HepG2 (cell line): Measurements from ENCODE around the gene CIROP. TPM values are rescaled to one million over a fixed set of nuclear protein-coding genes. Genes with fewer than 3 reads are reported as not detected.

Source experiments
- CAMTA2 ChIP-seq: sonication (generic); formaldehyde crosslinking; IDR thresholded peaks from 2 replicates; pipeline ENCODE4 v1.4.0; 2020; ENCODE audit warnings: mild to moderate bottlenecking, missing genetic modification reagents, borderline replicate concordance
- CENPT ChIP-seq: sonication (generic); formaldehyde crosslinking; IDR thresholded peaks from 2 replicates; pipeline ENCODE4 v1.8.0; 2022; ENCODE audit warnings: low read depth, mild to moderate bottlenecking, moderate library complexity, missing genetic modification reagents
- ESRRA ChIP-seq: sonication (generic); formaldehyde crosslinking; IDR thresholded peaks from 2 replicates; pipeline ENCODE4 v1.5.1; 2020; ENCODE audit warnings: mild to moderate bottlenecking, low read depth, missing genetic modification reagents
- FOXO4 ChIP-seq: sonication (generic); formaldehyde crosslinking; conservative IDR thresholded peaks from 2 replicates; pipeline ENCODE4 v1.8.1; 2023; ENCODE audit warnings: missing genetic modification reagents
- KDM5B ChIP-seq: sonication (generic); formaldehyde crosslinking; IDR thresholded peaks from 2 replicates; pipeline ENCODE4 v1.4.0; 2020; ENCODE audit warnings: missing genetic modification reagents, mild to moderate bottlenecking, borderline replicate concordance
- NFKB2 ChIP-seq: sonication (generic); formaldehyde crosslinking; IDR thresholded peaks from 2 replicates; pipeline ENCODE4 v1.4.0; 2020; ENCODE audit warnings: missing genetic modification reagents, borderline replicate concordance
- NRL ChIP-seq: sonication (generic); formaldehyde crosslinking; IDR thresholded peaks from 2 replicates; pipeline ENCODE4 v1.5.0; 2020; ENCODE audit warnings: missing genetic modification reagents, mild to moderate bottlenecking, moderate library complexity, borderline replicate concordance
- RELA ChIP-seq: sonication (generic); formaldehyde crosslinking; IDR thresholded peaks from 2 replicates; pipeline ENCODE4 v1.4.0; 2020; ENCODE audit warnings: missing genetic modification reagents
- SOX6 ChIP-seq, 2 experiments: fragments of 450-650 bp in 1 of 2; sonication (generic) in 1 of 2; formaldehyde crosslinking in 1 of 2; IDR thresholded peaks; 2 replicates each; pipeline versions ENCODE4 v1.4.0 to v1.6.1; 2017 to 2020; ENCODE audit warnings: antibody characterized with exemption in 1 of 2, mild to moderate bottlenecking in 1 of 2, missing genetic modification reagents in 1 of 2
- SRSF4 ChIP-seq: fragments of 200-400 bp; formaldehyde crosslinking; IDR thresholded peaks from one replicate; pipeline ENCODE4 v1.6.1; 2018; ENCODE audit warnings: mild to moderate bottlenecking, low read depth, low read length, moderate library complexity; ENCODE audit not compliant: poor library complexity, severe bottlenecking
- TOE1 ChIP-seq: sonication (generic); formaldehyde crosslinking; IDR thresholded peaks from 2 replicates; pipeline ENCODE4 v1.4.0; 2020; ENCODE audit warnings: mild to moderate bottlenecking, missing genetic modification reagents
- polyA plus RNA-seq, 8 experiments: library from polyadenylated mRNA; depleted of rRNA in 3 of 8; stranded (reverse) in 7 of 8; unstranded in 1 of 8; fragments of >200 nt; fragmentation: Illumina TruSeq in 4 of 8; extraction: Trizol in 4 of 8; gene quantifications; 2 replicates each; pipeline versions ENCODE4 v1.2.1 to v1.2.3, GENCODE V29; 2011 to 2016; ENCODE audit warnings: low read depth in 4 of 8, missing spikeins in 1 of 8, mixed read lengths in 1 of 8; ENCODE audit not compliant: insufficient read depth in 1 of 8
- total RNA-seq, 5 experiments: library from RNA; depleted of rRNA; stranded (reverse); fragments of >200 nt; fragmentation: Illumina TruSeq; extraction: Trizol; gene quantifications; 2 replicates each; pipeline ENCODE4 v1.2.3, GENCODE V29; 2016; ENCODE audit warnings: low read depth in 1 of 5
- TF ChIP-seq, protein P1 (sequence below), 2 experiments: fragments of 450-650 bp in 1 of 2; sonication (generic) in 1 of 2; formaldehyde crosslinking in 1 of 2; IDR thresholded peaks; 2 replicates each; pipeline versions ENCODE4 v1.6.1 to v1.8.0; 2016 to 2022; ENCODE audit warnings: antibody characterized with exemption in 1 of 2, mild to moderate bottlenecking in 1 of 2, missing genetic modification reagents in 1 of 2
- TF ChIP-seq, protein P2 (sequence below): sonication (generic); formaldehyde crosslinking; IDR thresholded peaks from 2 replicates; pipeline ENCODE4 v1.4.0; 2020; ENCODE audit warnings: missing genetic modification reagents

The CIROP gene
- total and polyA plus RNA-seq, 2 of the 13 experiments (the other 11 are each of a cell fraction or from before 2014, with no cell fraction given) = 0.07 TPM; not detected in 1

DNA sequence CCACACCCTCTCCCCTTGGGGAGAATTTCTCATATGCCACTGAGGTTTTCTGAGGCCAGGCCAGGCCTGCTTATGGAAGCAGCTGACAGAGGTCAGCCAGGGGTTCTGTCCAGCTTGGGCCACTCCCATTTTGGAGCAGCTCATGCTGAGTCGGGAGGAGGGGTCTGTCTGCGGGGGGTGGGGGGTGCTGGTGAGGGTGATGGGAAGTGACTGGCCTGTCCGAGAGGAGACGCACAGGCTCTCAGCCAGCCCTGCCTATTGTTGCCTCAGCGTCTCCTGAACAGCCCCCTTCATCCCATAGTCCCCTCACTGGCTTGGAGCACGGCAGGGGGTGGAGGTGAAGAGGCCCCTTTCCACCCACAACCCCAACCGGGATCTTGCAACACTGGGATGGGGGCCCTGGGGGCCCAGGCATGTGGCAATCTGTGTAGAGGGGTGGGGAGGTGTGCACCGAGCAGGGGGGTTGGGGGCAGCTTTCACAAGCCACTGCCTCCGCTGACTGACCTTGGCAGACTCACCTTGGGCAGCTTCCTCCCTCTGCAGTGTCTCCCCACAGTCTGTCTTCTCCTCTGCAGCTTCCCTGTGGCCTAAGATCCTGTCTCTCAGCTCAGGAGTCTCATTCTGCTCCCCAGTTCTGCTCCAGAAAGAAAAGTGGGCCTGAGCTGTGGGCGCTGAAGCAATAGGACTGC, 8.8 kb upstream of the CIROP start (continued):
- TF ChIP-seq, protein P1, sequence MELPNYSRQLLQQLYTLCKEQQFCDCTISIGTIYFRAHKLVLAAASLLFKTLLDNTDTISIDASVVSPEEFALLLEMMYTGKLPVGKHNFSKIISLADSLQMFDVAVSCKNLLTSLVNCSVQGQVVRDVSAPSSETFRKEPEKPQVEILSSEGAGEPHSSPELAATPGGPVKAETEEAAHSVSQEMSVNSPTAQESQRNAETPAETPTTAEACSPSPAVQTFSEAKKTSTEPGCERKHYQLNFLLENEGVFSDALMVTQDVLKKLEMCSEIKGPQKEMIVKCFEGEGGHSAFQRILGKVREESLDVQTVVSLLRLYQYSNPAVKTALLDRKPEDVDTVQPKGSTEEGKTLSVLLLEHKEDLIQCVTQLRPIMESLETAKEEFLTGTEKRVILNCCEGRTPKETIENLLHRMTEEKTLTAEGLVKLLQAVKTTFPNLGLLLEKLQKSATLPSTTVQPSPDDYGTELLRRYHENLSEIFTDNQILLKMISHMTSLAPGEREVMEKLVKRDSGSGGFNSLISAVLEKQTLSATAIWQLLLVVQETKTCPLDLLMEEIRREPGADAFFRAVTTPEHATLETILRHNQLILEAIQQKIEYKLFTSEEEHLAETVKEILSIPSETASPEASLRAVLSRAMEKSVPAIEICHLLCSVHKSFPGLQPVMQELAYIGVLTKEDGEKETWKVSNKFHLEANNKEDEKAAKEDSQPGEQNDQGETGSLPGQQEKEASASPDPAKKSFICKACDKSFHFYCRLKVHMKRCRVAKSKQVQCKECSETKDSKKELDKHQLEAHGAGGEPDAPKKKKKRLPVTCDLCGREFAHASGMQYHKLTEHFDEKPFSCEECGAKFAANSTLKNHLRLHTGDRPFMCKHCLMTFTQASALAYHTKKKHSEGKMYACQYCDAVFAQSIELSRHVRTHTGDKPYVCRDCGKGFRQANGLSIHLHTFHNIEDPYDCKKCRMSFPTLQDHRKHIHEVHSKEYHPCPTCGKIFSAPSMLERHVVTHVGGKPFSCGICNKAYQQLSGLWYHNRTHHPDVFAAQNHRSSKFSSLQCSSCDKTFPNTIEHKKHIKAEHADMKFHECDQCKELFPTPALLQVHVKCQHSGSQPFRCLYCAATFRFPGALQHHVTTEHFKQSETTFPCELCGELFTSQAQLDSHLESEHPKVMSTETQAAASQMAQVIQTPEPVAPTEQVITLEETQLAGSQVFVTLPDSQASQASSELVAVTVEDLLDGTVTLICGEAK (IDR thresholded peaks at IDR 0.05) = no peak
- TF ChIP-seq, protein P1 (CRISPR knock-in tag; IDR thresholded peaks at IDR 0.05) = no peak; the same call in 1 of the 2 replicates
- peak; percentile 34; the same call in 1 of the 2 replicates for TF ChIP-seq NFKB2 (CRISPR knock-in tag)
- TF ChIP-seq NRL (CRISPR knock-in tag) = 0 out of 2 replicates have a peak, but pooled peaks have one; percentile 7
- peak; percentile 45; the same call in 1 of the 2 replicates for TF ChIP-seq KDM5B (CRISPR knock-in tag)
- peak; percentile 78; the same call in 1 of the 2 replicates for TF ChIP-seq ESRRA
- TF ChIP-seq TOE1 (CRISPR knock-in tag) = no peak
- TF ChIP-seq CAMTA2 (CRISPR knock-in tag) = peak; percentile 33; the same call in 1 of the 2 replicates
- no peak for TF ChIP-seq SOX6 (IDR thresholded peaks at IDR 0.05)
- TF ChIP-seq SOX6 (CRISPR knock-in tag; IDR thresholded peaks at IDR 0.05) = peak; percentile 39; the same call in 1 of the 2 replicates
- TF ChIP-seq RELA = no peak
- TF ChIP-seq FOXO4 (CRISPR knock-in tag) = no peak
- TF ChIP-seq, protein P2, sequence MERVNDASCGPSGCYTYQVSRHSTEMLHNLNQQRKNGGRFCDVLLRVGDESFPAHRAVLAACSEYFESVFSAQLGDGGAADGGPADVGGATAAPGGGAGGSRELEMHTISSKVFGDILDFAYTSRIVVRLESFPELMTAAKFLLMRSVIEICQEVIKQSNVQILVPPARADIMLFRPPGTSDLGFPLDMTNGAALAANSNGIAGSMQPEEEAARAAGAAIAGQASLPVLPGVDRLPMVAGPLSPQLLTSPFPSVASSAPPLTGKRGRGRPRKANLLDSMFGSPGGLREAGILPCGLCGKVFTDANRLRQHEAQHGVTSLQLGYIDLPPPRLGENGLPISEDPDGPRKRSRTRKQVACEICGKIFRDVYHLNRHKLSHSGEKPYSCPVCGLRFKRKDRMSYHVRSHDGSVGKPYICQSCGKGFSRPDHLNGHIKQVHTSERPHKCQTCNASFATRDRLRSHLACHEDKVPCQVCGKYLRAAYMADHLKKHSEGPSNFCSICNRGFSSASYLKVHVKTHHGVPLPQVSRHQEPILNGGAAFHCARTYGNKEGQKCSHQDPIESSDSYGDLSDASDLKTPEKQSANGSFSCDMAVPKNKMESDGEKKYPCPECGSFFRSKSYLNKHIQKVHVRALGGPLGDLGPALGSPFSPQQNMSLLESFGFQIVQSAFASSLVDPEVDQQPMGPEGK = peak; percentile 97
- TF ChIP-seq SRSF4 = no peak
- no peak for TF ChIP-seq CENPT (CRISPR knock-in tag)
